ENCODE data around the gene GPR31. TPM values are rescaled to one million over a fixed set of nuclear protein-coding genes. Genes with fewer than 3 reads are reported as not detected.

The GPR31 gene
- total and polyA plus RNA-seq, 4 donors: 0.02 to 0.23 TPM; not detected in 2

GRCh38 chr6:167162591-167162990, 4.8 kb upstream of the GPR31 start:
- 87% methylated on average over 12 of the region's 12 CpGs for WGBS, 2 donors
- TF ChIP-seq, protein P1, sequence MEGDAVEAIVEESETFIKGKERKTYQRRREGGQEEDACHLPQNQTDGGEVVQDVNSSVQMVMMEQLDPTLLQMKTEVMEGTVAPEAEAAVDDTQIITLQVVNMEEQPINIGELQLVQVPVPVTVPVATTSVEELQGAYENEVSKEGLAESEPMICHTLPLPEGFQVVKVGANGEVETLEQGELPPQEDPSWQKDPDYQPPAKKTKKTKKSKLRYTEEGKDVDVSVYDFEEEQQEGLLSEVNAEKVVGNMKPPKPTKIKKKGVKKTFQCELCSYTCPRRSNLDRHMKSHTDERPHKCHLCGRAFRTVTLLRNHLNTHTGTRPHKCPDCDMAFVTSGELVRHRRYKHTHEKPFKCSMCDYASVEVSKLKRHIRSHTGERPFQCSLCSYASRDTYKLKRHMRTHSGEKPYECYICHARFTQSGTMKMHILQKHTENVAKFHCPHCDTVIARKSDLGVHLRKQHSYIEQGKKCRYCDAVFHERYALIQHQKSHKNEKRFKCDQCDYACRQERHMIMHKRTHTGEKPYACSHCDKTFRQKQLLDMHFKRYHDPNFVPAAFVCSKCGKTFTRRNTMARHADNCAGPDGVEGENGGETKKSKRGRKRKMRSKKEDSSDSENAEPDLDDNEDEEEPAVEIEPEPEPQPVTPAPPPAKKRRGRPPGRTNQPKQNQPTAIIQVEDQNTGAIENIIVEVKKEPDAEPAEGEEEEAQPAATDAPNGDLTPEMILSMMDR (IDR thresholded peaks at IDR 0.05; ENCODE audit: control extremely low read depth, extremely low read depth): no peak

DNA sequence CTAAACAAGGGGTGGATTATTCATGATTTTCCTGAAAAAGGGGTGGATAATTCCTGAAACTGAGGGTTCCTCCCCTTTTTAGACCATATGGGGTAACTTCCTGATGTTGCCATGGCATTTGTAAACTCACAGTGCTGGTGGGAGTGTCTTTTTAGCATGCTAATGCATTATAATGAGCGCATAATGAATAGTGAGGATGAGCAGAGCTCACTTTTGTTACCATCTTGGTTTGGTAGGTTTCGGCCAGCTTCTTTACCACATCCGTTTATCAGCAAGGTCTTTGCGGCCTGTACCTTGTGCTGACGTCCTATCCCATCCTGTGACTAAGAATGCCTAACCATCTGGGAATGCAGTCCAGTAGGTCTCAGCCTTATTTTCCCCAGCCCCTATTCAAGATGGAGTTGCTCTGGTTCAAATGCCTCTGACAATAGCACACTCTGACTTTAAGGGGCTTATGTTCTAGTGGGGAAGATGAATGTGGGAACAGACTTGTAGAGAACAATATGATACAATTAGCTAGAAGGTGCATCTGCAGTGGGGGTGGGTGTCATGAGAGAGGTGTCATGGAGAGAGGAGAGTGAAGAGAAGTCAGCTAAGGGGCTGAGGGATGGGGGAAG, 4.2 kb upstream of the GPR31 start:
- Histone ChIP-seq H3K4me1 (ENCODE audit: control insufficient read depth in 5 of 5, insufficient read depth in 5 of 5, low read length in 5 of 5) (no peaks in the 10 kb centered on the region), H3K27me3 (ENCODE audit: control insufficient read depth in 3 of 3, insufficient read depth in 3 of 3, low read length in 2 of 3) (no peaks in the 10 kb centered on the region), H3K4me3 (no peak overlapping the region), H3K36me3 (ENCODE audit: control insufficient read depth in 4 of 4, insufficient read depth in 4 of 4, low read length in 4 of 4) (no peaks in the 10 kb centered on the region), H3K9me3 (ENCODE audit: control insufficient read depth in 4 of 4, insufficient read depth in 3 of 4, low read length in 3 of 4) (peaks cover 0 to 1% (median 0%) of the 10 kb centered on the region in 4 donors), H3K27ac (ENCODE audit: low read depth in 1 of 2, low read length in 1 of 2) (no peak overlapping the region), H3K9ac (ENCODE audit: insufficient read depth in 1 of 2, low read length in 2 of 2) (no peak overlapping the region)
- TF ChIP-seq, protein P1 (IDR thresholded peaks at IDR 0.05; ENCODE audit: control extremely low read depth, extremely low read depth): no peak
- 94 to 98% methylated on average over 5 of the region's 5 CpGs for WGBS, 2 donors
- ATAC-seq (ENCODE audit: insufficient read depth, low FRiP score) (no peak), DNase-seq (no peak)

More at GRCh38 chr6:167162591-167162990, 4.8 kb upstream of the GPR31 start:
- no peak overlapping the region for H3K27ac ChIP-seq (ENCODE audit: low read depth in 1 of 2, low read length in 1 of 2)
- no peaks in the 10 kb centered on the region for H3K4me1 ChIP-seq (ENCODE audit: control insufficient read depth in 5 of 5, insufficient read depth in 5 of 5, low read length in 5 of 5)
- DNase-seq: no peak
- no peak for ATAC-seq (ENCODE audit: insufficient read depth, low FRiP score)
- H3K36me3 ChIP-seq (ENCODE audit: control insufficient read depth in 4 of 4, insufficient read depth in 4 of 4, low read length in 4 of 4): no peaks in the 10 kb centered on the region
- no peak overlapping the region for H3K4me3 ChIP-seq
- H3K27me3 ChIP-seq (ENCODE audit: control insufficient read depth in 3 of 3, insufficient read depth in 3 of 3, low read length in 2 of 3): no peaks in the 10 kb centered on the region
- H3K9me3 ChIP-seq (ENCODE audit: control insufficient read depth in 4 of 4, insufficient read depth in 3 of 4, low read length in 3 of 4): peaks cover 0 to 1% (median 0%) of the 10 kb centered on the region in 4 donors
- no peak overlapping the region for H3K9ac ChIP-seq (ENCODE audit: insufficient read depth in 1 of 2, low read length in 2 of 2)

- TF ChIP-seq, protein P1 (IDR thresholded peaks at IDR 0.05; ENCODE audit: control extremely low read depth, extremely low read depth): no peak
- H3K9ac ChIP-seq (ENCODE audit: insufficient read depth in 1 of 2, low read length in 2 of 2): no peak overlapping the region
- H3K9me3 ChIP-seq (ENCODE audit: control insufficient read depth in 4 of 4, insufficient read depth in 3 of 4, low read length in 3 of 4): no peaks in the 10 kb centered on the region
- WGBS, 2 donors: 95% methylated on average over 19 of the region's 19 CpGs
- no peaks in the 10 kb centered on the region for H3K36me3 ChIP-seq (ENCODE audit: control insufficient read depth in 4 of 4, insufficient read depth in 4 of 4, low read length in 4 of 4)
- H3K27me3 ChIP-seq (ENCODE audit: control insufficient read depth in 3 of 3, insufficient read depth in 3 of 3, low read length in 2 of 3): peaks cover 0 to 2% (median 0%) of the 10 kb centered on the region in 3 donors
- H3K4me1 ChIP-seq (ENCODE audit: control insufficient read depth in 5 of 5, insufficient read depth in 5 of 5, low read length in 5 of 5): no peaks in the 10 kb centered on the region
- peak in 1 of 3 donors; percentile 9 for DNase-seq
- no peak overlapping the region for H3K27ac ChIP-seq (ENCODE audit: low read depth in 1 of 2, low read length in 1 of 2)
- no peak overlapping the region for H3K4me3 ChIP-seq
- ATAC-seq (ENCODE audit: insufficient read depth, low FRiP score): no peak
These were observed 366 bp downstream of the GPR31 start for GRCh38 chr6:167157414-167157813.

- ATAC-seq (ENCODE audit: insufficient read depth, low FRiP score): no peak
- Histone ChIP-seq H3K36me3 (ENCODE audit: control insufficient read depth in 4 of 4, insufficient read depth in 4 of 4, low read length in 4 of 4) (no peaks in the 10 kb centered on the region), H3K4me3 (no peak overlapping the region), H3K27ac (ENCODE audit: low read depth in 1 of 2, low read length in 1 of 2) (no peak overlapping the region), H3K27me3 (ENCODE audit: control insufficient read depth in 3 of 3, insufficient read depth in 3 of 3, low read length in 2 of 3) (peaks cover 0 to 2% (median 0%) of the 10 kb centered on the region in 3 donors), H3K9me3 (ENCODE audit: control insufficient read depth in 4 of 4, insufficient read depth in 3 of 4, low read length in 3 of 4) (no peaks in the 10 kb centered on the region), H3K4me1 (ENCODE audit: control insufficient read depth in 5 of 5, insufficient read depth in 5 of 5, low read length in 5 of 5) (no peaks in the 10 kb centered on the region), H3K9ac (ENCODE audit: insufficient read depth in 1 of 2, low read length in 2 of 2) (no peak overlapping the region)
- WGBS, 2 donors: 50 to 54% methylated on average over 2 of the region's 2 CpGs
- TF ChIP-seq, protein P1 (IDR thresholded peaks at IDR 0.05; ENCODE audit: control extremely low read depth, extremely low read depth): no peak
- no peak for DNase-seq
These were observed 2.9 kb downstream of the GPR31 start for GRCh38 chr6:167154895-167155294.
